ENCODE data around the gene PDCD1LG2.

The PDCD1LG2 gene

DNA sequence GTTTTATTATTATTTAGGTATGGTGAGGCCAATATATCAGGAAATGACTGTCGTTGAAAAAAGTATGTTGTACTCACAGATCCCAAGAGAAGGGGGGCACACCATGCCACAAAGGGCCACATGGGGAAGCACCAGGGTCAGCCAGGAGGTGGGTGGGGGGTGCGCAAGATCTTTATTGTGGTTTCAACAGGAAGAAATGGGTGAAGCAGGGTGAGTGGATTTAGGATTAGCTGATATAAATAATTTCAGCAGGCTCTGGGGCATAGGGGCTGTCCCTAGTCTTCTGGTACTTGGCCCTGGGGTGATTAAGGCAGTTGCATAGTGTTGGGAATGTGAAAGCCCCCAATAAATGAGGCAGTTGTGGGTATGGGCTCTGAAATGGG, 8.6 kb downstream of the PDCD1LG2 start:
- no peak for DNase-seq (ENCODE audit: low read depth, low spot score)
- H3K27ac ChIP-seq: no peak overlapping the region

DNA sequence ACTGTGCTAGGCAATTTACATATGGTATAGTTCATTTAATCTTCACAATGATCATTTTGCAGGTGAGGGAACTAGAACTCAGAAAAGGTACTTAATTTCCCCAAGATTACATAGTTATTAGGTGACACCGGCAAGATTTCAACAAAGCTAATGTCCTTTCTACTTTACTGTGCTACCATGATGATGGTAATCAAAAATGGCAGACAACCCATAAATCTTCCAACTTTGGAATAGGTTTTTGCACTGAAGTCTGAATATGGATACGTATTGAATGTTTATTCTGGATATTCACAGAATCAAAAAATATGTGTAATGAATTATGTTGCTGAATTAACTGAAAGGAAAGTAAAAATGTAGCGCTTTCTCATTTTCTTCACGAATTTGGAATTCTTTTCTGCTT, 13.8 kb downstream of the PDCD1LG2 start:
- DNase-seq (ENCODE audit: low read depth, low spot score): no peak
- H3K27ac ChIP-seq: no peak overlapping the region

DNA sequence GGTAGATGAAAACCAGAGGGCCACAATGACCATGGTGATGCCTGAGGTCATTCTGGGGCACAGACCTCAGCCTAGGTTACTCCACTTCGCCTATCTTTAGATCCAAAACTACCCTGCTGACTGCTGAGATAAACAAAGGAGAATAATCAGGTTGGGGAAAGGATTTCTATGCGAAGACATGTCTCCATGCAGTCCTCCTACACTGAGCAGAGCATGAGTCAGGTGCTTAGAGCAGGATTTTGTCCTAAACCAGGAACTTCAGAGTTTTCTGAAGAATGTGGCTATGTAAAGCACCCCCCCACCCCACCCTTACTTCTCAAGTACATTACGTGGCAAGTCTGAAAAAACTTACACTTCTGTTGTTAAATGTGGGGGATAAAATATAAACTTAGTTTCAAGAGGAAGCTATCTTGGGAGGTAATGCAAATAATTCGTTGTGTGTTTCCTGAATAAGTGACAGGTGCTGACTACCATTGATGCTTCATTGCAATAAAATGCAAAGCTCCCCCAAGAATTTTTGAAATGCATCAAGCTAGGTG, 19.4 kb downstream of the PDCD1LG2 start:
- H3K27ac ChIP-seq: peak overlapping the region; percentile 70
- DNase-seq (ENCODE audit: low read depth, low spot score): no peak

DNA sequence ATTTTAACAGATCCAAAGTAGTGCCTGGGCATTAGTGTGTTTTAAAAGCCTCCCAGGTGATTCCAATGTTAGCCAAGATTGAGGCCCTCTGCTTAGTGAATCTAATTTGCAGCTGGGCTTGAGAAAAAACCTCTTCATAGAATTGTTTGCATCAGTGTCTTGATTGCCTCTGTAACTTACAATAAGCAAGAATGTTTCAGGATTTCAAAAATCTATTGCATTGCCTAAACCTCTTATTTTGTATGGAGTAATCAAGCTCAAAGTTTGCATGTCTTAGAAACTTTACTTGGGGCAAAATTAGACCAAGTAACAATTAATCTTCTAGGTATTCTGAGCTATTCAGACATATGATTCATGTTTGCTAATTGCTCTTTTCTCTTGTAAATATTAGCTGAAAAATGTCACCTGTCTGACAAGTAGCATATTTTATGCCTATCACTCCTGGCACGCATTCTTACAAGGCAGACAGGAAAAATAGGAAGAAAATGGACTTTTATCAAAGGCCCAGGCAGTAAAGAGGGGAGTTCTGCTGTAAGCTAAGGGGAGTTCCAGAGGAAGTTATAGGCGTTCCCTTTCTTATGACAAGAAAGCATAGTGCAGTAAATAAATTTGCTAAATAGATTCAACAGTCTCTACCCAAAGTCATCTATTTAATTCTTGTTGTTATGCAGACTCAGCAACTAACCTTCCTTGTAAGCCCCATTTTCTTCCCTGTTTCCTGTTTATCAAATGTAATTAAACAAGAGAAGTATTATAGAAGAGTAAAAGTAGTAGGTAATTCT, 21.0 kb downstream of the PDCD1LG2 start:
- no peak overlapping the region for H3K27ac ChIP-seq
- DNase-seq (ENCODE audit: low read depth, low spot score): no peak

DNA sequence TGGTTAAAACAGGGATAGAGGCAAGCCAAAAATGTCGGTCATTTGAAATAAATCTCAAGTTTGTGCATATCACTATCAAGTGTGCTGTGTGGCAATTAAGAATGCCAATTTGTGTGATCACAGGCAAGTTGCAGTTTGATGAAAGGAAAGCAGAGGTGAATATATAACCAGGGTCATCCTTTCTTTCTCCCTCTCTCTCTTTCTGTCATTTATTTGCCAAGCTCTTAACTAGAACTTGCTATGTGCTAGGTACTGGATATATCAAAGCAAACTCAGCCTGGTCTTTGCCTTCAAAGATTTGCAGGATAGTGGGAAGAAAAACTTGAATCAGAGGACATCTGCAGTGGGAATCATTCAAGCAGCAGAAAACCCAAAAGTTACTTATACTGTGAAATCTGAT, 22.0 kb downstream of the PDCD1LG2 start:
- no peak for DNase-seq (ENCODE audit: low read depth, low spot score)
- H3K27ac ChIP-seq: no peak overlapping the region

DNA sequence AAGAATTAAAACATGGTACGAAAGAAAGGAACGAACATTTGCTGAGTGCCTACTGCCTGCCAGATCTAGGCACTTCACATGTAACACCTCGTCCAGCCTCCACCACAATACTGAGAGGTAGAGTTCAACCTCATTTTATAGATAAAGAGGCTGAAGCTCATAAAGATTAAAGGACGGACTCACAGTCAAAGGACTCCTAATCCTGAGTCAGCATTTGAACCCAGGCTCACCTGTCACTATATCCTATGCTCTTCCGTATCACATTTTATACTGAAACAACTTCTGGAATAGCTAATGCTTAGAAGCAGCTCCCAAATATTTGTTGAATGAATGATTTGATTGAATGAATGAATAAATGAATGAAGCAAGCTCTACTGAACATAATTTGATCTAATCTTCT, 22.5 kb downstream of the PDCD1LG2 start:
- no peak for DNase-seq (ENCODE audit: low read depth, low spot score)
- no peak overlapping the region for H3K27ac ChIP-seq

DNA sequence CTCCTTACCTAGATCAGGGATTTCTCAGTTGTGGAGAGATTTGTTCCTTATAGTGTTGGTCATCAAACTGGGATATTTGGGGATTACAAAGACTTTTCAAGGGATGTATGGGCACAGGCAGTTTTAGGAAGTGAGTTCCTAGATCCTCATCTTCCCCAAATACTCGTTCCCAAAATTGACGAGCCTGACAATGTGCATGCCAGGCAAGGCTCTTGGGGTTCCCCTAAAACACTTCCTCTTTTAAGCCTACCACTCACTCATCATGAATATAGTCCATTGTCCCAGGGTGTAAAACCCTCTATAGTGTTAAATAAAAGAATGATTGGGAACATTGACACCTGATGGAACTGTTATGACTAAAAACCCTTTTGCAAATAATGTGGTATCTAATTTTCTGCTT, 26.4 kb downstream of the PDCD1LG2 start:
- H3K27ac ChIP-seq: no peak overlapping the region
- DNase-seq (ENCODE audit: low read depth, low spot score): no peak

DNA sequence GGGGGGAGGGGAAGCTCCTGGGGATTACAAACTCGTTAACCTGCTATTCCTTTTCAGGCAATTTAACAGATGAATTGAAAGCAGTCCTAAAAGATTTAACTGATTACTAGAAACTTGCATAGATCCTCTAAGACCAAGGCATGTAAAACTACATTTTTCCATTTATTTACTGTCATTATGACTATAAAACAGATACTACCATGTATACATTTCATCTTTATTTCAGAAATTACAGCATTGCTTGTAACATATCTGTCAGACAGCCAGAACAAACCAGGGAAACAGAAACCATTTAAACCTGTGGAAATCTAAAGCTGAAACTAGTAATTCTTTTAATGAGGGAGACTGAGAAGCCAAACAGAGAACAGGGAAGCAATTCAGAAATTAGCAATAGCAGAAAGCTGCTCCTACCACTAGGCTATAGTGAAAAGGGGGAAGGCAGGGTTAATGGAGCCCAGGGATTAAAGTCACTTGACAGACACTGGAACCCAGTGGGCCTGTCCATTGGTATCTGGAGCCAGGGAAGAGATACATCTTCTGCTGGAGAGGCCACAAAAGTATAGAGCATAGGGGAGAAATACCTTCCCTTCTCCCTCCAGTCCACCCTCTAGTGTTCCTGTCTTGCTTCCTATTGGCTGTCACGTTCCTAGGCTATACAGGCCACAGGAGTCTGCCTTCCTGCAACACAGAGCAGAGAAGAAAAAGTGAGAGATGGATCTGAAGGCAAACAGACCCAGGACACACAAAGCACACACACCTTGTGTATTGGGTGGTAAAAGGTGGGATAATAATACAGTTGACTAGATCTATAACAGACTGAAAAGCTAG, 33.8 kb downstream of the PDCD1LG2 start:
- no peak for DNase-seq (ENCODE audit: low read depth, low spot score)
- H3K27ac ChIP-seq: no peak overlapping the region

DNA sequence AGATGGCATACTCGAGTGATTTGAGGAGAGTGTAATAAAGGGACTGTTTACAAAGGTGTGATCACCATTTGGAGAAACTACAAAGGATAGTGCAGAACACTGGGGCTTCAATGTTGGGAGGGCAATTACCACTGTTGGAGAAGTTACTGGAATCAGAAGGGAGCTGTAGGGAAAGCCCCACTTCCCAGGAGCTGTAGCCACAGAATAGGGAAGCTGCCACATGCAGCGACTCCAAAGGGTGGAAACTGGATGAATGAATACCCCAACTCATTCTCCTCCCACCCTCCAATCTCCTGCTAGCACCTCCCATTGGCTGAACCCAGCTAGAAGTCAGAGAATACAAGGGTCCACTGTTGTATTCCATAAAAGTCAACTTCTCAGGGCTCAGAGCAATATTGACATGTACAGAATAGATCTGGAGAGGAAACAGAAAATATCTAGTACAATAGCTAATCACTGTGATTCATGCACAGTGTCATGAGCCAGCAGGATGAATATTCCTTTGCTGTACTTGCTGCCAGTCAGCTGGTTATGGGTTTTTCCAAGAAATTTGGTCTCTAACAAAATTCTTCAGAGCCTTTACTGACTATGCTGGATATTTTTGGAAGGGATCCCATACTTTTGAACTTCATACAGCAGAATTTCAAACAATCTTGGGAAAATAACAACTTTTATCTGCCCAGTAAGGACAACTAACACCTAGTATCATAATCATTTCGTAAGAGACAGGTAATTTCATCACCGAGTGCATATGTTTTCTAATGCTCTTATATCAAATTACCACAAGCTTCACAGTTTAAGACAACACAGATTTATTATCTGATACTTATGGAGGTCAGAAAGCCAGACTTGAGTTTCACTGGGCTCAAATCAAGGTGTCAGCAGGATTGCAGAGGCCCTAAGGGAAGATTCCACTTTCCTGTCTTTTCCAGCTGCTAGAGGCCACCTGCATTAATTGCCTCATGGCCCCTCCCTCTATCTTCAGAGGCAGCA, 39.6 kb downstream of the PDCD1LG2 start:
- peak; percentile 48 for DNase-seq (ENCODE audit: low read depth, low spot score)
- peak overlapping the region; percentile 84 for H3K27ac ChIP-seq

DNA sequence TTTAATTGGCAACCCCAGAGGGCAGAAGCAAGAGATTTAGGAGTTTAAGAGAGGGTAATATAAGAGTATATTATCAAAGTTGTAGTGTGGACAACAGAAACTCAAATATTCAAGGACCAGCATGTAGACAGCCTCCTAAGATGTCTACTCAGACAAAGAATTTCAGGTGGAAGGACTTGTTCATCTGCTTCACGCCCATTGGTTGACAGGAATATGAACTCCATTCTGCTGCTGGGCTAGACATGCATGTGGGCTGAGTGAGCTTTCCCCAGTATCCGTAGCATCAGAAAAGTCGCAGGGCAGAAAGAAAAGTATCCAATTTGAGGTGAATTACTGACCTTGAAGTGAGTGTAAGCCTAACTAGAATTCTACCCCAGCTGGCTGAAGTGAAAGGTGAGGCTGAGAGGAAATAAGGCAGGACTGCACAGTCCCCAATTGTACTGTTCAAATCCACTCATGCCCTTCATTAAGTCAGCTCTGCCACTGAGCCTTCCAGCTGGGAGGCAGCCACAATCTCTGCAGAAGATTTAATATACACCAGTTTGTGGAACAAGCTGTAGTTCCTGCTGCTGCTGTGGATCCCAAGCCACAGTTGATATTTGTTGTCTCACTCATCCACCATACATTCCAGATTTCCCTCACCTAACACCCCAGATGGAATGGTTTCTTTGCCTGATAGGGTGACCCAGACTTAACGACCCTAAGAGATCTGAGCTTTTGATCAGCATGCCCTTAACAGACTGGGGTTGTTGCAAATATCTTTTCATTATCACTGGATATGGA, 41.2 kb downstream of the PDCD1LG2 start:
- peak overlapping the region; percentile 84 for H3K27ac ChIP-seq
- DNase-seq (ENCODE audit: low read depth, low spot score): no peak

DNA sequence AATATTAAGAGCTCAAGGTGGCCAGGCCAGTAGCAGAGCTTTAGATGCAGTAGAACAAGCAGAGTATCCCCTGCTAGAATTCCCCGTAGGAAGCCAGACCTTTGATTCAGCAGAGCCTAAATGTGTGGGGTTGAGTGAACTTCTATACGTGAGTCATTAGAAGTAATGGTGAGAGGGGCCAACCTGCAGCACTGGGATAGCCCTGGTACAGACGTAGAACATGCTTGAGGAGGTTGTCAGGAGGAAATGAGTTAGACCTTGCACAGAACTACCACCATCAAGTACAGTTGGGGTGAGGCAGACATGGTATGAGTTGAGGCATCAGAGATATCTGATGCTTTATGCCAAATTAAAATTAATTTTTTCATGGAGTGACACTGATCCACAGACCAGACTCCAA, 42.0 kb downstream of the PDCD1LG2 start:
- DNase-seq (ENCODE audit: low read depth, low spot score): no peak
- peak overlapping the region; percentile 84 for H3K27ac ChIP-seq

DNA sequence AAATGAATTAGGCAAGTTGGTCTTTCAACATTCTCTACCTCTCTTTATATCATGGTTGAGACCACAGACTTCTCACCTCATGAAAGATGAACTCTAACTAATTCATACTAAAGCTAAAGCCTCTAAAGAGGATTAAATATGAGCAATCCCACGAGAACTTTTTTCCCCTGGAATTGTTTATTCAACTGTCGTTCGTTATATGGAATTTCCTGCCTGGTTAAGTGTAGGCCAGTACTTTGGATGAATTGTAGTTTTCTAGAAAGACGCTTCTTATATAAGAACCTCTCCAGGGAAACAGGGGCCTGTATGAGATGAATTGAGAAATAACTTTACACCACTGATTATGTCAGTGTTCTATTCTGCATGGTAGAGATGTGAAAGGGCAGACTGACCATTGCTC, 42.9 kb downstream of the PDCD1LG2 start:
- no peak for DNase-seq (ENCODE audit: low read depth, low spot score)
- H3K27ac ChIP-seq: peak overlapping the region; percentile 84

DNA sequence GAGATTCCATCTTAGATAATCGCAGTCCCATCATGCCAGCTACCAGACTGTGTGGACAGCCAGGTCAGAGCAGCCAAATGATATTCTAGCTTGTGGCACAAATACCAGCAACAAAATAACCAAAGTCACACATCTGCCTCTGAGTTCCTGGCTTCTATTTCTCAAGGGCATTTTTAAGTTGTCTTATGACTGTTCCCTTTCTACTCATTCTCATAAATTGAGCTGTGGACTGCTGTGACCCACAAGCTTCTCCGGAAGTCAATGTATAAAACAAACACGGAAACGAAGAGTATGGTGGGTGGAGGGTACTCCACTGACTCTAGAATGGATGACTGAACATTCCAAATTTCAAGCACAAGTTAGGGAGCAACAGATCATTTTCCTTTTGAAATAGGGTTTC, 43.9 kb downstream of the PDCD1LG2 start:
- peak overlapping the region; percentile 78 for H3K27ac ChIP-seq
- no peak for DNase-seq (ENCODE audit: low read depth, low spot score)

DNA sequence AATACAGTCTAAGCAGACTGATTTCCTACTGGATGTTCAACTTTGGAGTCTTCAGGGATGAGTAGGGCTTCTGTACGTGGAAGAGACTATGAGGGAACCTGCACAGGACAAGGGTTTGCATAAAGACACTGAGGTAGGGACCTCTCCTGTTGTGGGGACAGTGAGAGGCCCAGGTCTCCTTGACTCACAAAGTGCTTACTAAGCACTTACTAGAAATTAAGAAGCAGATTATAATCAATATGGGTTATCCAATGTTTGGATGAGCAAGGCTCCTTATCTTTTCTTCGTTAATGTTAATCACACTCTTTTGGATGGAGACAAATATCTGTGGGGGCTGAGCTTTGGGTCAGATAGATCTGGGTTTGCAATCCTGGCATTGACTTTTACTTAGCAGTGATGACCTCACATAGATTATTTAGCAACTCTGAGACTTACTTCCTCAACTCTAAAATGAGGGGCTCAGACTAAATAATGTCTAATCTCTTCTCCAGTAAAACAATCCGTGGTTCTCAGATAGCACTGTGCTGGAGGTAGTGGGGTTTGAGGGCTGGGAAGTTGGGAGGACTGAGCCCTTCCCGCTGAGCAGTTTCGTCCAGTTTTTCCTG, 45.9 kb downstream of the PDCD1LG2 start:
- no peak for DNase-seq (ENCODE audit: low read depth, low spot score)
- no peak overlapping the region for H3K27ac ChIP-seq

DNA sequence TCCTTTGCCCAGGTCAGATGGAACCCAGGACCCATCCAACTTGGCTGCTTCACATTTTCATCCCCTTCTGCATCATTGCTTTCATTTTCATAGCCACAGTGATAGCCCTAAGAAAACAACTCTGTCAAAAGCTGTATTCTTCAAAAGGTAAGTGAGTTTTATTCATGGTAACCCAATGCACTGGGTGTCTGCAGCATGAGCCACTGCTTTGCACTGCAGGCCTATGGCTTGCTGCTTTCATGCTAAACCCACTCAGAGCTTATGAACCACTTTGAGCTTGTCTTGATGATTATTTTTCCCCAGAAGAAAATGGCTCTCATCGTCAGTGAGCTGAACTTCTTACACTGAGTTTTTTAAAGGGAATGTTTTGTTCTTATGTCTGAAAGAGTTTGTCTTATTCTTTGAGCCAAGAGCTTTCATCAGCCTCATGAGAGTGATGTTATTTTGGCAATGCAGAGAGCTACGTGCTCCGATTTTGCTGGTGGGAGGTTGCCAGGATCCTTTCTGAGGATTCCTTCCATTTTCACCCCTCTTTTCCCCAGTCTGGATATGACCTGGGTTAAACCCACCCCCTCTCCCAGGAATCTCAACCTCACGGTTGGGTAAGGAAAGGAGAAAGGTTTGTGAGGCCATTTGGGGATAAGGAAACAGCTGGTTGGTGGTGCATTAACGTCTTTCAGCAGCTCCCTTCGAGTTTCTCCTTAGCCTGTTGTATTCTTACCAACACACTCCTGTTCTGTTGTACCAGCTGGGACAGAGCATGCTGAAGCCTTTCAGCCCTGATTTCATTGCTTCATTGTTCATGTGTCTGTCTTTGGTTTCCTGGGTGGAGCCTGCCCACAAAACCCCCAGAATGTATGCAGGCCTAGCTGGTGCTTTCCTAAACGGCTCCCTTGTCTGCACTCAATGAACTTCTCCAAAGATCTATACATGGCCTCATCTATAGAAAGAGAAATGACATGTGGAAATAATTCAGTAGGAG, 47.6 kb downstream of the PDCD1LG2 start:
- H3K27ac ChIP-seq: no peak overlapping the region
- DNase-seq (ENCODE audit: low read depth, low spot score): no peak

DNA sequence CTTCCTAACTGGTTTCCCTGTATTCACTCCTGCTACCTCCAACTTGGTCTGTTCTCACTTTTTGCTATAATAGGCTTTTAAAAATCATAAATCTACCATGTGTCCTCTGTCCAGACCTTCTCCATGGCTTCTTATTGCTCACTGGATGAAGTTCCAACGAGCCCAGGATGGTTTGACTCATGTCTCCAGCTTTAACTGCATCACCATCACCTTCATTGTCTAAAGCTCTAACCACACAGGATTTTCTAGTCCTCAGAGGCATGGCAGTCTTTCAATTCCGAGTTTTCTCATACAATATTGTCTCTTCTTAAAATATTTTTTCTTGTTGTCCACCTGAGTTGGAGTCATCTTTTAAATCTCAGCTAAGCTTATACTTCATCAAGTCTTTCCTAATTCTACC, 49.3 kb downstream of the PDCD1LG2 start:
- H3K27ac ChIP-seq: no peak overlapping the region
- no peak for DNase-seq (ENCODE audit: low read depth, low spot score)

DNA sequence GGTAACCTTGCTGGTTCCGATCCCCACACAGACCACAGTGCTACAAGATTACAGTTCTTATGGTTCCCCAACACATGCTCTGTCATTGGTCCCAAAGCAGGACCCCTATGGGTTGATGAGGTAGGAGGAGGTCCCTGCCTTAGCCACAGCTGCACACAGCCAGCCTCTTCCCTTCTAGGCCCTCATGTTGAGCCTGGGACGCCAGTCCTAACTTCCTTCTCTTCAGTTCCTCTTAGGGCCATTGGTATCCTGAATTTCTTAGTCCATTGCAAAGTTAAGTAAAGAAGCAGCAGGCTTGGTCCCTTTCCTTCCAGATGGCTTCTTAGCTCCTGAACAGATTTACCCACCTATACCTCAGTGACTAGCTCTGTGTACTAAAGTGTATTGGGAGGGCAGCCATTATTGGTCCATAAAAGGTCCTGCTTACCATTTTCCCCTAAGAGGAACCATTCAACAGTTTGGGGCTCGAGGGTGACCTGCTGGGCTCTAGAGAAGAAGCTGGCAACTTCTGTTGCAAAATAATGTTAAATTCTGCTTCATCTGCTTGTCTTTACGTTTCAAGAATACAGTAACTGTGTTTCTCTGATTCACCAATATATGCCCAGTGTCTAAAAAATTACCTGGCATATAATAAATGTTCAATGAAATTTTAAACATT, 50.2 kb downstream of the PDCD1LG2 start:
- no peak overlapping the region for H3K27ac ChIP-seq
- no peak for DNase-seq (ENCODE audit: low read depth, low spot score)

Data from epithelial cell of prostate (primary cell).